ENCODE data around the gene C6orf136.

Gene C6orf136
- 4.9 to 12.5 reads per million in 2 experiments for total RNA-seq

GRCh38 chr6:30646450-30647241, at the start of gene C6orf136:
Gene C6orf136 (plus strand): TSS chr6:30647133. CDS start chr6:30647232, 99 bp downstream.
- peak; percentile 89 for DNase-seq (ENCODE audit: low read depth)

GRCh38 chr6:30597315-30598144, 49.4 kb upstream of the C6orf136 start:
- peak; percentile 78 for DNase-seq (ENCODE audit: low read depth)

- DNase-seq (ENCODE audit: low read depth) = no peak
These were observed 47.9 kb upstream of the C6orf136 start for GRCh38 chr6:30598912-30599624.

- DNase-seq (ENCODE audit: low read depth) = no peak
These were observed 47.2 kb upstream of the C6orf136 start for GRCh38 chr6:30599625-30600324.

- no peak for DNase-seq (ENCODE audit: low read depth)
These were observed 46.4 kb upstream of the C6orf136 start for GRCh38 chr6:30600451-30600961.

GRCh38 chr6:30601436-30601814, 45.5 kb upstream of the C6orf136 start:
- no peak for DNase-seq (ENCODE audit: low read depth)

- DNase-seq (ENCODE audit: low read depth) = no peak
These were observed 44.9 kb upstream of the C6orf136 start for GRCh38 chr6:30601815-30602641.

- no peak for DNase-seq (ENCODE audit: low read depth)
These were observed 43.0 kb upstream of the C6orf136 start for GRCh38 chr6:30603961-30604360.

GRCh38 chr6:30610065-30610464, 36.9 kb upstream of the C6orf136 start:
- no peak for DNase-seq (ENCODE audit: low read depth)

GRCh38 chr6:30611150-30611855, 35.6 kb upstream of the C6orf136 start:
- no peak for DNase-seq (ENCODE audit: low read depth)

- no peak for DNase-seq (ENCODE audit: low read depth)
These were observed 35.1 kb upstream of the C6orf136 start for GRCh38 chr6:30611856-30612194.

- no peak for DNase-seq (ENCODE audit: low read depth)
These were observed 34.7 kb upstream of the C6orf136 start for GRCh38 chr6:30612213-30612612.

- no peak for DNase-seq (ENCODE audit: low read depth)
These were observed 34.2 kb upstream of the C6orf136 start for GRCh38 chr6:30612687-30613248.

GRCh38 chr6:30613251-30614043, 33.5 kb upstream of the C6orf136 start:
- DNase-seq (ENCODE audit: low read depth) = no peak

GRCh38 chr6:30614044-30614842, 32.7 kb upstream of the C6orf136 start:
- no peak for DNase-seq (ENCODE audit: low read depth)

- peak; percentile 82 for DNase-seq (ENCODE audit: low read depth)
These were observed 32.1 kb upstream of the C6orf136 start for GRCh38 chr6:30614843-30615218.

- DNase-seq (ENCODE audit: low read depth) = no peak
These were observed 31.5 kb upstream of the C6orf136 start for GRCh38 chr6:30615219-30615957.

Measured in T follicular helper cell (primary cell).